ES-I3 (cell line): ENCODE results near the gene LCMT2.

ENCODE experiments used
- H3K36me3 ChIP-seq: 2 replicates; pipeline ENCODE4 v1.6.1; 2013; ENCODE audit warnings: mild to moderate bottlenecking, low read length, control low read depth, moderate library complexity; ENCODE audit not compliant: insufficient read depth
- H3K4me1 ChIP-seq: 2 replicates; pipeline ENCODE4 v1.6.1; 2013; ENCODE audit warnings: mild to moderate bottlenecking, control low read depth, low read length; ENCODE audit not compliant: insufficient read depth
- H3K9ac ChIP-seq: 2 replicates; pipeline ENCODE4 v1.6.1; 2013; ENCODE audit warnings: low read depth, mild to moderate bottlenecking, low read length, moderate library complexity
- H3K9me3 ChIP-seq: 2 replicates; pipeline ENCODE4 v1.6.1; 2013; ENCODE audit warnings: mild to moderate bottlenecking, low read length, moderate library complexity; ENCODE audit not compliant: control insufficient read depth, insufficient read depth

The LCMT2 gene

GRCh38 chr15:43274136-43274535 is 56.2 kb downstream of the LCMT2 start:
- no peaks in the 10 kb centered on the region for H3K9me3 ChIP-seq
- H3K9ac ChIP-seq, result no peak overlapping the region
- no peaks in the 10 kb centered on the region for H3K4me1 ChIP-seq
- no peaks in the 10 kb centered on the region for H3K36me3 ChIP-seq
